ENCODE data around the gene ERC1. TPM values are rescaled to one million over a fixed set of nuclear protein-coding genes. Genes with fewer than 3 reads are reported as not detected.
"Not testable (repeated sequence)": the region's sequence is repeated elsewhere in the genome, so short reads cannot be mapped to it uniquely, and the experiment has no call there.

ERC1 gene
- total RNA-seq, 1 donor from 2014 or later = 56.5 TPM

GRCh38 chr12:1309613-1310012 is 318.6 kb downstream of the ERC1 start:
- intact Hi-C loops (cut with DNase I) = no loop called here
- DNase-seq (ENCODE audit: extremely low spot score in 2 of 2) = no peak

GRCh38 chr12:1310653-1311052 is 319.6 kb downstream of the ERC1 start:
- DNase-seq (ENCODE audit: extremely low spot score in 2 of 2) = no peak
- Histone ChIP-seq H3K27me3 (no peaks in the 10 kb centered on the region), H3K36me3 (no peaks in the 10 kb centered on the region), H3K4me3 (no peak overlapping the region), H3K4me1 (no peaks in the 10 kb centered on the region), H3K27ac (no peak overlapping the region), H3K9me3 (no peaks in the 10 kb centered on the region)
- intact Hi-C loops (cut with DNase I) = no loop called here
- TF ChIP-seq POLR2AphosphoS5 (IDR thresholded peaks at IDR 0.05; ENCODE audit: insufficient read depth in 1 of 2, low read depth in 1 of 2) (no peak), CTCF (IDR thresholded peaks at IDR 0.05) (no peak), POLR2A (IDR thresholded peaks at IDR 0.05) (no peak)

More at GRCh38 chr12:1309613-1310012, 318.6 kb downstream of the ERC1 start:
- Histone ChIP-seq H3K36me3 (no peaks in the 10 kb centered on the region), H3K9me3 (no peaks in the 10 kb centered on the region), H3K4me1 (no peaks in the 10 kb centered on the region), H3K27me3 (no peaks in the 10 kb centered on the region), H3K4me3 (no peak overlapping the region), H3K27ac (no peak overlapping the region)
- TF ChIP-seq POLR2AphosphoS5 (IDR thresholded peaks at IDR 0.05; ENCODE audit: insufficient read depth in 1 of 2, low read depth in 1 of 2) (no peak), POLR2A (IDR thresholded peaks at IDR 0.05) (no peak), CTCF (IDR thresholded peaks at IDR 0.05) (no peak)

GRCh38 chr12:1311145-1311544 is 320.1 kb downstream of the ERC1 start:
- Histone ChIP-seq H3K4me1 (no peaks in the 10 kb centered on the region), H3K9me3 (no peaks in the 10 kb centered on the region), H3K27ac (no peak overlapping the region), H3K27me3 (no peaks in the 10 kb centered on the region), H3K4me3 (no peak overlapping the region), H3K36me3 (no peaks in the 10 kb centered on the region)
- intact Hi-C loops (cut with DNase I) = no loop called here
- DNase-seq (ENCODE audit: extremely low spot score in 2 of 2) = no peak
- TF ChIP-seq POLR2AphosphoS5 (IDR thresholded peaks at IDR 0.05; ENCODE audit: insufficient read depth in 1 of 2, low read depth in 1 of 2) = no peak
- TF ChIP-seq POLR2A (IDR thresholded peaks at IDR 0.05) = no peak
- TF ChIP-seq CTCF (IDR thresholded peaks at IDR 0.05) = no peak

- Histone ChIP-seq H3K27ac (no peak overlapping the region), H3K27me3 (no peaks in the 10 kb centered on the region), H3K4me1 (peaks cover 12% of the 10 kb centered on the region), H3K9me3 (no peaks in the 10 kb centered on the region), H3K4me3 (no peak overlapping the region), H3K36me3 (no peaks in the 10 kb centered on the region)
- TF ChIP-seq POLR2AphosphoS5 (IDR thresholded peaks at IDR 0.05; ENCODE audit: insufficient read depth in 1 of 2, low read depth in 1 of 2) (no peak), CTCF (IDR thresholded peaks at IDR 0.05) (no peak)
- intact Hi-C loops (cut with DNase I) = no loop called here
- no peak for DNase-seq (ENCODE audit: extremely low spot score in 2 of 2)
These were observed 322.9 kb downstream of the ERC1 start for GRCh38 chr12:1313906-1314305.

GRCh38 chr12:1314523-1314922 is 323.5 kb downstream of the ERC1 start:
- TF ChIP-seq POLR2AphosphoS5 (IDR thresholded peaks at IDR 0.05; ENCODE audit: insufficient read depth in 1 of 2, low read depth in 1 of 2) (no peak), CTCF (IDR thresholded peaks at IDR 0.05) (no peak), POLR2A (IDR thresholded peaks at IDR 0.05) (no peak)
- Histone ChIP-seq H3K4me3 (no peak overlapping the region), H3K4me1 (peaks cover 19% of the 10 kb centered on the region), H3K27ac (no peak overlapping the region), H3K9me3 (no peaks in the 10 kb centered on the region), H3K27me3 (no peaks in the 10 kb centered on the region), H3K36me3 (no peaks in the 10 kb centered on the region)
- no peak for DNase-seq (ENCODE audit: extremely low spot score in 2 of 2)
- intact Hi-C loops (cut with DNase I) = no loop called here

- H3K27ac ChIP-seq; intact Hi-C loops (cut with DNase I); H3K9me3 ChIP-seq; H3K4me3 ChIP-seq; H3K27me3 ChIP-seq; H3K36me3 ChIP-seq; DNase-seq (ENCODE audit: extremely low spot score in 2 of 2): not testable (repeated sequence)
- H3K4me1 ChIP-seq = peaks cover 19% of the 10 kb centered on the region
These were observed 326.0 kb downstream of the ERC1 start for GRCh38 chr12:1316991-1317390.

Data from vagina (tissue), 2 donors.